SU-DHL-6 (cell line): ENCODE results near the gene LIFR.

Experiments
- H2AFZ ChIP-seq: fragments of 200-600 bp; sonication (generic); 2 replicates; pipeline ENCODE4 v1.6.1; 2014; ENCODE audit warnings: low read depth, mild to moderate bottlenecking, moderate library complexity, mixed read lengths, antibody characterized with exemption, low read length; ENCODE audit not compliant: severe bottlenecking
- H3F3A ChIP-seq: fragments of 200-600 bp; shearing (Covaris generic); 2 replicates; pipeline ENCODE4 v1.6.0; 2016; ENCODE audit warnings: antibody characterized with exemption, mild to moderate bottlenecking; ENCODE audit not compliant: insufficient read depth
- H3K27ac ChIP-seq: fragments of 200-600 bp; sonication (generic); 2 replicates; pipeline ENCODE4 v1.5.1; 2016; ENCODE audit warnings: low read depth, mild to moderate bottlenecking, low read length, moderate library complexity, mixed read lengths
- H3K27me3 ChIP-seq: fragments of 200-600 bp; sonication (generic), shearing (Covaris generic); 2 replicates; pipeline ENCODE4 v1.6.0; 2014; ENCODE audit warnings: mild to moderate bottlenecking, low read length
- H3K36me3 ChIP-seq: fragments of 200-600 bp; sonication (generic); 2 replicates; pipeline ENCODE4 v1.6.1; 2014; ENCODE audit warnings: mild to moderate bottlenecking, low read length, mixed read lengths
- H3K4me2 ChIP-seq: fragments of 300-600, 200-600 bp; shearing (Covaris generic), sonication (generic); 2 replicates; pipeline ENCODE4 v1.6.0; 2014; ENCODE audit warnings: low read length, low read depth, mild to moderate bottlenecking; ENCODE audit not compliant: poor library complexity, severe bottlenecking
- H3K4me3 ChIP-seq: fragments of 200-600 bp; sonication (generic); 2 replicates; pipeline ENCODE4 v1.5.1; 2014; ENCODE audit warnings: antibody characterized with exemption, low read length, mild to moderate bottlenecking, mixed read lengths; ENCODE audit not compliant: insufficient read depth, poor library complexity, severe bottlenecking
- H3K79me2 ChIP-seq: fragments of 200-600 bp; sonication (generic); 2 replicates; pipeline ENCODE4 v1.6.1; 2014; ENCODE audit warnings: mild to moderate bottlenecking, low read length, moderate library complexity; ENCODE audit not compliant: insufficient read depth
- H3K9ac ChIP-seq: fragments of 200-600 bp; sonication (generic); 2 replicates; pipeline ENCODE4 v1.7.0; 2014; ENCODE audit warnings: mild to moderate bottlenecking, low read length
- H3K9me2 ChIP-seq: fragments of 200-600 bp; sonication (generic); replicated peaks from 2 replicates; pipeline ENCODE4 v1.6.1; 2014; ENCODE audit warnings: low read length; ENCODE audit not compliant: insufficient read depth
- H3K9me3 ChIP-seq: fragments of 200-600 bp; sonication (generic); 2 replicates; pipeline ENCODE4 v1.6.1; 2014; ENCODE audit warnings: low read length, mixed read lengths; ENCODE audit not compliant: insufficient read depth
- H4K20me1 ChIP-seq: fragments of 200-600 bp; sonication (generic); 2 replicates; pipeline ENCODE4 v1.6.1; 2014; ENCODE audit warnings: low read depth, mild to moderate bottlenecking, antibody characterized with exemption, low read length, moderate library complexity, mixed read lengths
- EZH2phosphoT487 ChIP-seq: fragments of 200-600 bp; sonication (generic), shearing (Covaris generic); conservative IDR thresholded peaks from 2 replicates; pipeline ENCODE4 v1.6.1; 2018; ENCODE audit warnings: mild to moderate bottlenecking, antibody characterized with exemption, low read length, moderate library complexity, mixed read lengths
- TF ChIP-seq, protein P1 (sequence below): fragments of 200-600 bp; sonication (generic); IDR thresholded peaks from one replicate; pipeline ENCODE4 v1.5.1; 2017; ENCODE audit warnings: antibody characterized with exemption, mild to moderate bottlenecking, low read length, moderate library complexity; ENCODE audit not compliant: insufficient read depth, poor library complexity, severe bottlenecking

The LIFR gene

DNA sequence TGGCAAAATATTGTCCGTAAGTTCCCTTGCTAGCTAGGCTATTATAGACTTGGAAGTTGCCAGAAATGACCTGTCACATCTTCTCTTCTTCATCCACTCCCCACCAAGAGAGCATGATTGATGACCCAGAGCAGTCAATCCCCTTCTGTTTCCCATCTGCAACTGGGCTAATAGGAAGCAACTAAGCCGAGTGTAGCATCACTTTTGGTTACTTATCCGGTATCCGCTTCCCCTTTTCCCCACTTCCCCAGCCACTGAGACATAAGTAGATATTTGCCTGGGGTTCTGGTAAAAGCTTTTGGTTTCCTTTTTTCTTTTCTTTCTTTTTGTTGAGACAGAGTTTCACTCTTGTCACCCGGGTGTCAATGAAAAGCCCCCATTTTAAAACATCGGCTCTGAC, 29.4 kb upstream of the LIFR start:
- no peak overlapping the region for H3K27ac ChIP-seq
- TF ChIP-seq, protein P1, sequence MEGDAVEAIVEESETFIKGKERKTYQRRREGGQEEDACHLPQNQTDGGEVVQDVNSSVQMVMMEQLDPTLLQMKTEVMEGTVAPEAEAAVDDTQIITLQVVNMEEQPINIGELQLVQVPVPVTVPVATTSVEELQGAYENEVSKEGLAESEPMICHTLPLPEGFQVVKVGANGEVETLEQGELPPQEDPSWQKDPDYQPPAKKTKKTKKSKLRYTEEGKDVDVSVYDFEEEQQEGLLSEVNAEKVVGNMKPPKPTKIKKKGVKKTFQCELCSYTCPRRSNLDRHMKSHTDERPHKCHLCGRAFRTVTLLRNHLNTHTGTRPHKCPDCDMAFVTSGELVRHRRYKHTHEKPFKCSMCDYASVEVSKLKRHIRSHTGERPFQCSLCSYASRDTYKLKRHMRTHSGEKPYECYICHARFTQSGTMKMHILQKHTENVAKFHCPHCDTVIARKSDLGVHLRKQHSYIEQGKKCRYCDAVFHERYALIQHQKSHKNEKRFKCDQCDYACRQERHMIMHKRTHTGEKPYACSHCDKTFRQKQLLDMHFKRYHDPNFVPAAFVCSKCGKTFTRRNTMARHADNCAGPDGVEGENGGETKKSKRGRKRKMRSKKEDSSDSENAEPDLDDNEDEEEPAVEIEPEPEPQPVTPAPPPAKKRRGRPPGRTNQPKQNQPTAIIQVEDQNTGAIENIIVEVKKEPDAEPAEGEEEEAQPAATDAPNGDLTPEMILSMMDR, result no peak
- no peak for TF ChIP-seq EZH2phosphoT487
- H3K9me3 ChIP-seq, result no peaks in the 10 kb centered on the region
- no peaks in the 10 kb centered on the region for H3K36me3 ChIP-seq
- H3K27me3 ChIP-seq, result peaks cover 4% of the 10 kb centered on the region; the same call in 1 of the 2 replicates
- no peaks in the 10 kb centered on the region for H3K79me2 ChIP-seq
- no peaks in the 10 kb centered on the region for H3K9me2 ChIP-seq
- H4K20me1 ChIP-seq, result no peaks in the 10 kb centered on the region
- no peak overlapping the region for H3K4me3 ChIP-seq
- H2AFZ ChIP-seq, result no peak overlapping the region
- H3K4me2 ChIP-seq, result no peak overlapping the region
- H3F3A ChIP-seq, result no peaks in the 10 kb centered on the region
- no peak overlapping the region for H3K9ac ChIP-seq

DNA sequence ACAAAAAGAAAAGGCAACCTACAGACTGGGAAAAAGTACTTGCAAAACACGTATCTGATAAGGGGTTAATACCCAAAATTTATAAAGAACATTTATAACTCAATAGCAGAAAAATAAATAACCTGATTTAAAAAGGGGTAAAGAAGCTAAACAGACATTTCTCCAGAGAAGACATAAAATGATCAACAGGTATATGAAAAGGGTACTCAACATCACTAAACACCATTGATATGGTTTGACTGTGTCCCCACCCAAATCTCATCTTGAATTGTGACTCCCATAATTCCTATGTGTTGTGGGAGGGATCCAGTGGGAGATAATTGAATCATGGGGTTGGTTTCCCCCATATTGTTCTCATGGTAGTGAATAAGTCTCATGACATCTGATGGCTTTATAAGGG, 27.1 kb upstream of the LIFR start:
- H3K36me3 ChIP-seq, result no peaks in the 10 kb centered on the region
- no peak overlapping the region for H3K4me3 ChIP-seq
- no peak overlapping the region for H2AFZ ChIP-seq
- no peaks in the 10 kb centered on the region for H3F3A ChIP-seq
- peaks cover 4% of the 10 kb centered on the region; the same call in 1 of the 2 replicates for H3K27me3 ChIP-seq
- no peak overlapping the region for H3K9ac ChIP-seq
- no peak for TF ChIP-seq EZH2phosphoT487
- TF ChIP-seq, protein P1, result no peak
- no peaks in the 10 kb centered on the region for H4K20me1 ChIP-seq
- H3K27ac ChIP-seq, result no peak overlapping the region
- H3K9me3 ChIP-seq, result no peaks in the 10 kb centered on the region
- H3K79me2 ChIP-seq, result no peaks in the 10 kb centered on the region
- no peaks in the 10 kb centered on the region for H3K9me2 ChIP-seq
- no peak overlapping the region for H3K4me2 ChIP-seq

DNA sequence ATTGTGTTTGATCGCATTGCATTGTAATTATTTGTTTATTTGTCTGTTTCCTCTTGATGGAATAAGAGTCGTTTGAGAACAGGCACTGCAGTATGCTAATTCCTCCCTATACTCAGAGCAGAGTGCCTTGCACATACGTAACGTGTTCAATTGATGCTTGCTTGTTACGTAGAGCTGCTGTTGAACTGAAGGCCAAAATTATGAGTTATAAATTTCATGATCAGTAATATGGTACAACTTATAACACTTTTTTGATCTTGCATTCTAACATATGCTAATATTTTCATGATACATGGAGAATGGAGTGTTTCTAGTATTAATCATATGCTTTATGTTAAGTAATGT, 26.5 kb upstream of the LIFR start:
- no peak overlapping the region for H3K9ac ChIP-seq
- H3K36me3 ChIP-seq, result no peaks in the 10 kb centered on the region
- H3K9me3 ChIP-seq, result no peaks in the 10 kb centered on the region
- no peak overlapping the region for H3K27ac ChIP-seq
- H2AFZ ChIP-seq, result no peak overlapping the region
- no peaks in the 10 kb centered on the region for H4K20me1 ChIP-seq
- no peak overlapping the region for H3K4me3 ChIP-seq
- H3K27me3 ChIP-seq, result peaks cover 4% of the 10 kb centered on the region; the same call in 1 of the 2 replicates
- TF ChIP-seq, protein P1, result no peak
- no peak for TF ChIP-seq EZH2phosphoT487
- H3K9me2 ChIP-seq, result no peaks in the 10 kb centered on the region
- H3F3A ChIP-seq, result no peaks in the 10 kb centered on the region
- no peak overlapping the region for H3K4me2 ChIP-seq
- no peaks in the 10 kb centered on the region for H3K79me2 ChIP-seq
